Activated gamma-delta T cell (primary cell): ENCODE data around the gene CCDC197.

Experiments
- DNase-seq: peaks from one replicate; lab custom pipeline; 2025; lab: John Stamatoyannopoulos, UW

The CCDC197 gene

GRCh38 chr14:94043111-94043755 lies 46.1 kb downstream of the CCDC197 start:
- DNase-seq = no peak

DNA sequence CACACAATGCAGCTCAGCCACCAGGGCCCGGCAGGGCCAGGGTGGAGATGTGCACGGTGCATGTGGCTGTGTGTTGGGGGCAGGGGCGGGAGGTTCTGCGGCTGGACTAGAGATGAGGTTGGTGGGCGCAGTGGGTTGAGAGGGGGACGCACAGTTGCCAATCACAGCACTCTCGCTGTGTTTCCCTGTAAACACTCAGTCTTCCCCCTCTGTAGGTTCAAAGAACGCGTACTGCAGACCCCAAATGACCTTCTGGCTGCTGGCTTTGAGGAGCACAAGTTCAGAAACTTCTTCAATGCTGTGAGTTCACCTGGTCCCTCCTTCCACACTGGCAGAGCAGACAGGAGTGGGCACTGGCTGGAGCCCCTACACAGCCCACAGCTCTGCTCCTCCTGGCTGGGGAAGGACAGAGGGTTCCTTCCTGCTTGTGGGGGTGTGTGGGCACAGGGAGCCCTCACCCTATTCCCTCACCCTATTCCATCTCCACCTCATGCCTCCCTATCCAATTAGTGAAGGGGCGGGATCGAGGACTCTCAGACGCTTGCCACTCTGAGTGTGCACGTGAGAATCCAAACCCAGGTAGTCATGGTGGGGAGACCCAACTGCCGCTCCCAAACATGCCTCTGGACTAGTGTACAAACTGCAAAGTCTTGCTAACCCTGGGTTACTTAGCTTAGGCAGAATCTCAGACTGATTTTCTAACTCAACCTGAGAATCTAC lies 46.8 kb downstream of the CCDC197 start:
- no peak for DNase-seq

GRCh38 chr14:94044476-94045091 lies 47.5 kb downstream of the CCDC197 start:
- DNase-seq = no peak

DNA sequence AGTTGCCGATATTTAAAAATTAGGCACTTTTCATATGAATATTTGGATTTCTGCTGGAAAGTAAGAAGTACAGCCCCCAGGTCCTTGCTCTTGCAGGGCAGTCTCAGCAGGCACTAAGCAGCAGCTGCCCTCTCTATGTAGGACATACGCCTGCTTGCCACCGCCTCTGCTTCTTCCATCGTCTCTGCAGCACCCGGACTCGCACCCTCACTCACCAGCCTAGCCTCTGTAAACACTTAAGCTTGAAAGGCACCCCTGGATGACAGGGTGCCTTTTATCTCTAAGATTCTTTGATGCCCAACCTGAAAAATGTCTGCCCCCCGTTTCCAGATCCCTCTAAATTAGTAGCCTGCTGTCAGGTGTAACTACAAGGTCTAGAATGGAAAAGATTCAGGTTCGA lies 48.0 kb downstream of the CCDC197 start:
- no peak for DNase-seq

DNA sequence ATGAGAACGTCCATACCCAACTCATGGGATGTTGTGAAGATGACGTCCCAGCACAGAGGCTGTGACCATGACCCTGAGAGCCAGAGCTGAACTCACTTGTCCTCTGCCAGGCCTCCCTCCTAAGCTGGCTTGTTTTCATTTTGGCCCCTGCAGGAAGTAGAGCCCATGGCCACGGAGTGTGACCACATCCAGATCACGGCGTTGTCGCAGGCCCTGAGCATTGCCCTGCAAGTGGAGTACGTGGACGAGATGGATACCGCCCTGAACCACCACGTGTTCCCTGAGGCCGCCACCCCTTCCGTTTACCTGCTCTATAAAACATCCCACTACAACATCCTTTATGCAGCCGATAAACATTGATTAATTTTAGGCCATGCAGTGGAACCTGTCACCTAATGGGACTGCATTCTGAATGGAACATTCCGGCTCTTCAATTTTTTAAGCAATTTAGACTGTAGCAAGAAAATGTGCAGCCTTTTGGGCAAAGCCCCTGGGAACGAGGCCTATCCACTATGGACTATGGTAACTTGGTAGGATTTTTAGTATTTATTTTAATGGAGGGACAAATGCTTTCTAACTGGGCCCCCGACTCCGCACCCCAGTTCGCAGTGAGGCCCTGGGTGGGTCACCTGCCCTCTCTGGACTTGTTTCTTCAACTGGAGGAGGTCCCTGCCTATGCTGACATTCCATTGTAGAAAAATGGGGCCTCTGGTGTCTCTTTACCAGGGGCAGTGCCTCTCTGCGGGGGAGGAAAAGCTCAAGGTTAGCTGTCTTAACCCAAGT lies 48.7 kb downstream of the CCDC197 start:
- DNase-seq = no peak

- DNase-seq = no peak
These were observed 49.7 kb downstream of the CCDC197 start for GRCh38 chr14:94046696-94047250.

DNA sequence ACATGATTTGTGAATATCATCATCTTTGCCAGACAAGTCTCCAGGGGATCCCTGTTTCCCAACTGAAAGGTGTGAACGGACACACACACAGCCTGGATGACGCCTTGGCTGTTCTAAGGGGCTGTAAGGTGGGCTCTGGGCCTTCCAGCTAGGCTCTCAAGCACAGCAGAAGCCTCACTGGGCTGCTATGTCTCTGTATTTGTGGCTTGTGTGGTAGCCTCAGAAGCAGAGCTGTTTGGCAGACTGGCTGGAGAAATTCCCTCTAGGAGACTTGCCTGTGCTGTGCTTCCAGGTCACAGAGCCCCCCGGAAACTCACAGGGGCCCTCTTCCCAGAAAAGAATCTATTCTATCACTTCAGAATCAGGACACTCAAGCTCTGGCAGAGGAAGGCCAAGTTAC lies 50.5 kb downstream of the CCDC197 start:
- DNase-seq = no peak

- no peak for DNase-seq
These were observed 51.9 kb downstream of the CCDC197 start for GRCh38 chr14:94048691-94049624.

DNA sequence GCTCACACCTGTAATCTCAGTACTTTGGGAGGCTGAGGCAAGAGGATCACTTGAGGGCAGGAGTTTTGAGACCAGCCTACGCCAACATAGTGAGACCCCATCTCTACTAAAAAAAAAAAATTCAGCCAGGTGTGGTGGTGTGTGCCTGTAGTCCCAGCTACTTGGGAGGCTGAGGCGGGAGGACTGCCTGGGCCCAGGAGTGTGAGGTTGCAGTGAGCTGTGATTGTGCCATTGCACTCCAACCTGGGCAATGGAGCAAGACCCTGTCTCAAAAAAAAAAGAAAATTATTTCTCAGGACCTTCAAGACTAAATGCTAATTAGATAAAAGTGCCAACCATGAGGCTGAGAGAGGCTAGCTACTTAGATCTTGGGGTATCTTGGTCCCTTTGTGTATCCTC lies 52.5 kb downstream of the CCDC197 start:
- no peak for DNase-seq

- DNase-seq = no peak
These were observed 53.3 kb downstream of the CCDC197 start for GRCh38 chr14:94050231-94050880.

DNA sequence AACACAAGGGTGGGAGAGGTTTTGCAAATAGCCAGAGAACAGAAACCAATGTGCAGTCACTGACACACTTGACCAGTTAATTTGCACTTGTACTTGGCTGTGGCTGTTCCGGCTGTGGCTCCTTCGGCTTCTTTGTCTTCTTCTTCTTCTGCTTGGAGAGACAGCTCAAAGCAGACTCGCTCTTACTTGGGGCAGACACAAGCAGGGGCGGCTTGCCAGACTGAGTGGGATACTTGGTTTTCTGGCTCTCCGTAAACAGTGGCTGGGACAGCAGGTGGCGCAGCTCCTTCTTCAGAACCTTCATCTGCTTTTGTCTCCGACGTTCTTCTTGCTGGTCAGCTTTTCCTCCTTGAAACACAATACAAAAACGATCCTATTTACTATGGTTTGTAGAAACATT lies 54.0 kb downstream of the CCDC197 start:
- no peak for DNase-seq

DNA sequence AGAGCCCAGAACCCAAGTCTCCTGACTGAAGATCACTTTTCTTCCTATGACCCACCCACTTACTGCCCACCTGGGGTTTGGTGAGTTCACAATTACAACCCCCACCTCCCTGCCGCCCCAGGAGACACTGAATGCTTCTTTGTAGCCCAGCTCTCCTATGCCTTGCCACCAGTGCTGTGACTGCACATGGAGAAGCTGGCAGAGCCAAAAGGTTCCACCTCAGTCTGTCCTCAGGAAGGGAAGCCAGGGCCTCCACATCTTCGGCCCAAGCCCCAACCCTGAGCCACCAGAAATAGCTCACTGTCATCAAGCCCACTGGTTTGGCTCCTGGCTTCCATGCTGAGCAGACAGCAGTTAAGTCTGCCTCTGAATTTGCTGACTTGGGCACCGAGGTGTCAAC lies 54.7 kb downstream of the CCDC197 start:
- DNase-seq = no peak

DNA sequence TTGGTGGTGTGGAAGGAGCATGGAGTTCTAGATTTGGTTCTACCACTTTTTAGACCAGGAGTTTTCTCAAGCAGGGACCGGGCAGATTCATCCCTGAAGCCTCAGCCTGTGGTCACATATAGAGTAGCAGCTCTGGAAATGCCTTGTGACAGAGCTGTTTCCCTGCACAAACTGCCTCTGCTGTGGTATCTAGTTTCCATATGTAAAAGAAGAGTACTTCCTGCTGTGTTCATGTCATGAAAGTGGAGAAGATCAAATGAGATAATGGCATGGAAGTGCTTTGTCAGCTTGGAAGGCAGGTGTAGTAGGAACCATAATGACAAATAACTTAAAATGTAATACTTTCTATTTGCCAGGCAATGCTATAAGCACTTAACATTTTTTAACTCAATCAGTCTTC lies 55.1 kb downstream of the CCDC197 start:
- no peak for DNase-seq

- no peak for DNase-seq
These were observed 55.6 kb downstream of the CCDC197 start for GRCh38 chr14:94052662-94053061.

- no peak for DNase-seq
These were observed 57.3 kb downstream of the CCDC197 start for GRCh38 chr14:94054401-94054800.

GRCh38 chr14:94054936-94055335 lies 57.8 kb downstream of the CCDC197 start:
- no peak for DNase-seq

DNA sequence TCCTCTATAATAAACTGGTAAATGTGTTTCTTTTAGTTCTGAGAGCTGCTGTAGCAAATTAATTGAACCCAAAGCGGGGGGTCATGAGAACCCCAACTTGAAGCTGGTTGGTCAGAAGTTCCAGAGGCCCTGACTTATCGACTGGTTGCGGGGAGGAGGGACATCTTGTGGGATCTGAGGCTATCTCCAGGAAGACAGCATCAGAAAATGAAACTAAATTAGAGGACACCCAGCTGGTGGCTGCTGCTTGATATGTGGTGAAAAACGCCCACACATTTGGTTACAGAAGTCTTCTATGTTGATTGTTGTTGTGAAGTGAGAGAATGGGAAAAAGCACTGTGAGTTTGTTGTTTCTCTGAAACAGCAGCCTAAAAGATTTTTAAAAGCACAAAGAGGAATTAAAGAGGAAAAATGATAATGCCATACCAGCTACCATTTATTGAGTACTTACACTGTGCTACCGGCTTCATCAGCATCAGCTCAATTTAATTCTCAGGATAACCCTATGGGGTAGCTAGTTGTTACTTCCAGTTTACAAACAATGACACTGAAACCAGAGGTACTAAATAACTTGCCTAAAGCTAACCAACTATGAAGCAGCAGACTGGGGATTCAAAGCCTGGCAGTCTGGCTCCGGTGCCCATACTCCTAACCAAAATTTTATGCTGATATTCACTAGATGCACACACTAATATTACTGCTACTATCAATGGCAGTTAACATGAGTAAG lies 59.6 kb downstream of the CCDC197 start:
- DNase-seq = no peak

DNA sequence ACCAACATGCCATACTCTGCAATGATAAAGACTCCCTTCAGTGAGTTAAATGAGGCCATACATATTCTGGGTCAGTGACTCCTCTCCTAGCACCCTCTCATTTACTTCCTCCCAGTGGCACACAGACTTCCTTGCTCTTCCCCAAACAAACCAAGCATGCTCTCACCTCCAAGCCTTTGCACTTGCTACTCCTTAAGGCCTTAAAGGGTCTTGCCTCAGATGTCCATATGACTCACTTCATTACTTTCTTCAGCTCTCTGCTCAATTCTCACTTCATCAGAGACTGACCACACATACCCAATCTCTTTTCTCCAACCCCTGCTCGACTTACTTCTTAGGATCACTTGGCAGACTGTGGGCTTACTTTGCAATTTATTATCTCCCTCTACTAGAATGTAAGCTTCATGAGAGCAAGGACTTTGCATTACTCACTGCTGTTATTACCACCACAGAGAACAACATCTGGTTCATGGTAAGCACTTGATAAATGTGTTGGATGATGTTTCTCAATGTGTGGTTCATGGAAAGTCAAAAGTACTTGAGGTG lies 61.1 kb downstream of the CCDC197 start:
- no peak for DNase-seq
